HG03196 (cell line): ENCODE measurements around the gene DDX10.
"Not testable (repeated sequence)": the region's sequence is repeated elsewhere in the genome, so short reads cannot be mapped to it uniquely, and the experiment has no call there.

Source experiments
- ATAC-seq: cut with Tn5 transposase; IDR thresholded peaks from one replicate; pipeline ENCODE4 v1.9.1; 2021; ENCODE audit not compliant: unreplicated experiment

The DDX10 gene

GRCh38 chr11:108664730-108665525 is at the start of gene DDX10:
Gene DDX10 (plus strand): TSS chr11:108665069. CDS start chr11:108665154, 85 bp downstream.
- peak; percentile 77 for ATAC-seq

- ATAC-seq, result no peak
These were observed 48.3 kb upstream of the DDX10 start for GRCh38 chr11:108616549-108616948.

DNA sequence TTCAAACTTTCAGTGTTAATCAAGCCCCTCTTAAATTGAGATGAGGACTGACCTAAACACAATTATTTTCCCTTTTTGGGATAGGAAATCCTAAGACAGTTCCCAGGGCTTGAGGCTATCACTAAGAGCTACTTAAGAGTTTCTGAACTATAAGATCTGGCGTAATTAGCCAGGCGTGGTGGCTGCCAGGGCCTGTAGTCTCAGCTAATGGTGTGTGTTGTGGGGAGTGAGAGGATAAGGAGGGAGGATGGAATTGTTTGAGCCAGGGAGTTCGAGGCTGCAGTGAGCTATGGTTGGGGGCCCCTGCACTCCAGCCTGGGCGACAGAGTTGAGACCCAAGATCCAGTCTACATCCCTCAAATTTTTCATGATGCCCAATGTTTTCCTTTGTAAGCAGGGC is 47.8 kb upstream of the DDX10 start:
- no peak for ATAC-seq

DNA sequence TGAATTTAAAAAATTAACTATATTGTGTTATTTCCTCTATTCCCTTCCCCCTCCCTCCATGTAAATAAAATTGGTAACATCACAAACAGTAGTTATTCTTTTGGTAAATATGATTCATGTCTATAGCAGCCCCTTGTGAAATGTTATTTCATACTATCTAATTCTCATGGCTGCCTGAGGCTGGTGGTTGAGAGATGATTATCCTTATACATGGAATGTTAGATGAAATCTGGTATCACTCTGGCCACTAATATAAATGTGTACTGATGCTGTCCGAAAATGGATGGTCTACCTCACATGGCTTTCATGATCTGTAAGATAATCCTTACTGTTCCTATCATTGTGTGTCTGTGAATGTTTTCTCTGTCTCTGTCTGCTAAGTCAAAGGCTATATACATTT is 46.3 kb upstream of the DDX10 start:
- ATAC-seq, result no peak

DNA sequence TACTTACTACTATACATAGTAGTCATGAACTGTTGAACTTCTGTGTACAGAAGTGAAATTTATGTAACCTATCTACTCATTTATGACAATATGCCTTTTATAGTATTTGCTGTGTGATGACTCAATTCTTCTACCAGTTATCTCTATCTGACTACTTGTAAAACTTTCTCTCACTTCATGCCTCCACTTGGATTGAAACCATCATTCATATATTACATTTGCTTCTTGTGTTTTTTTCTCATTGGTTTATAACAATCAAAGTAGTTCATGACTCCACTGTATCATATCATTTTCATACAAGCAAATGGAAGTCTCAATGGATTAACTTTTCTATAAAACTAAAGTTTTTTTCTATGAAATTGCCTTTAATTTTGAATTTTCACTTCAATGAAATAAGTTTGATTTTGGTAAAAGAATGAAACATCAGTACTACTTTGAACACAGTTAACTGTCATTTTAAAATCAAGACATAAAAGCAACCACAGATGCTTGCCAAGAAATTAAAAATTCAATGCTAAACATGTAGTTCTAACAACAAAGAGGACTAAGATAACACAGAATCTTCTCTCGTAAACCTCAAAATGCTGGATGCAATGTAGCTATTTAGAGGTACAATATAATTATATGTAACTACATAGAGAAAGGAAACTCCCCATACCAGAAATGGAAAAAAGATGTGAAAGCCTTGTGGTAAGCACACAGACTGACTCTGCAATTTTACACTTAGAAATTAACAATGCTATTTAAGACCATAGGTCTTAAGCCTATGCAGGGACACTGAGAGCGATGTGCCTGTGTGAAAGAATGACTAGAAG is 43.7 kb upstream of the DDX10 start:
- ATAC-seq, result peak; percentile 87

- ATAC-seq, result no peak
These were observed 42.5 kb upstream of the DDX10 start for GRCh38 chr11:108622341-108622740.

DNA sequence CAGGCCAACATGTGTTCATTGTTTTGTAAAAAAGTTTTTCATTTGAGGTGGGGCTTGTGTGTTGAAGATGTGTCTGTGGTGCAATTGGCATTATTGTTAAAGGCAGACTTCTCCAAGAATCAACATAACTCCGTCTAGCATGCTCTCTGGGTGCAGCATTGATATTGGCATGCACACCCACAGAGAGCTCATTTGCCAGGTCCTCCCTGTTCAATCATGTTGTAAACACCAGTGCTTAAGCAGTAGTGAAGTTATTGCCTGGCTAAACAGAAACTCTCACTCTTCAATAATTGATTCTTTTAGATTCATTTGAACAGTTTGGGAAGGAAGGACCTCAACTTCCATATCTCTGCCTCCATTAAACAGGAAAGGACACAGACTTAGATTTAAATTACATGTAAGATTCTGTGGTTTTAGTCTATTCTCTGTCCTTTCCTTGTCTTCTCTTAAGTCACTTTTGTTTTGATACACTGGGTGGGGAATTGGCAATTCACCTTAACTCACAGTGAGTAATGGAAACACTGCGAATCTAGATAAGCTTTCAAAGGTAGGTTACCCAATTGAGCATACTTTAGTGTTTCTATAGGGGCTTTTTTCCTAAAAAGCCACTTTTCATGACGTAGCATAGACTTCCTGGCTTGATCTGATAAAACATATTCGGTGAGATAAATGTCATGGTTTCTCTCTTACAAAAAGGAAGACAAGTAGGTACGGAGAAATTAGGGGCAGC is 40.5 kb upstream of the DDX10 start:
- no peak for ATAC-seq

- ATAC-seq, result no peak
These were observed 36.5 kb upstream of the DDX10 start for GRCh38 chr11:108628326-108628725.

DNA sequence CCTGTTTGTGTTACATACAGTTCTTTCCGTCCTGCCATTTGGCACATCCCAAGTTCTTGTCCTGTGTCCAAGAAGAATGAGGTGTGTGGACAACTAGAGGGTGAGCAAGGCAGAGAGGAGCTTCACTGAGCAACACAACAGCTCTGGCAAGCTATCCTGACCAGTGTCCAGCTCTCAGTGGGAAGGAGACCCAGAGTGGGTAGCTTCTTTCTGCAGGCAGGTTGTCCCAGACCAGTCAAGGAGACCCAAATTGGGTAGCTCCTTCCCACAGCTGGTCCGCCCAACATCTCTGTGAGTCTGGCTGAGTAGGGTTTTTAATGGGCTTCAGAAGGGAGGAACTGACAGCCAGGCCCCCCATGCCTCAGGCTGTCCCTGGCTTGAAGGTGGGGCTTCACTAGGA is 36.1 kb upstream of the DDX10 start:
- ATAC-seq, result no peak

- no peak for ATAC-seq
These were observed 35.6 kb upstream of the DDX10 start for GRCh38 chr11:108629274-108629673.

GRCh38 chr11:108632041-108632704 is 32.7 kb upstream of the DDX10 start:
- no peak for ATAC-seq

DNA sequence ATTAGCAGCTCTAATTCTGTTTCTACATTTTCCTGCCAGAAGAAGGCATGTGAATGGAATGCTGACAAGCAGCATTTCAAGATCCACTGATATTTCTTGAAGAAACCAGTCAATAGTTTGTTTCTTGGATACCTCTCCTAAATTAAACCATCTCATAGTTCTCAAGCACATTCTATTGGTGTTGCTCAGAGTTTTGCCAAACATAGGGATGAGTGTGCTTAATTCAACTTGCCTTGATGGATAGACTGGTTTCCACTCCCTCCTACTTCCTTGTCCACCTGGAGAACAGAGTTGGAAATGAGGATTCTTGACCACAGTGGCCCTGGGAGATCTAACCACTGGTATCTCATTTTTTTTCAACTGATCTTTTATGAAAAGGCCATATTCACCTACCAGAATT is 29.8 kb upstream of the DDX10 start:
- ATAC-seq, result no peak

DNA sequence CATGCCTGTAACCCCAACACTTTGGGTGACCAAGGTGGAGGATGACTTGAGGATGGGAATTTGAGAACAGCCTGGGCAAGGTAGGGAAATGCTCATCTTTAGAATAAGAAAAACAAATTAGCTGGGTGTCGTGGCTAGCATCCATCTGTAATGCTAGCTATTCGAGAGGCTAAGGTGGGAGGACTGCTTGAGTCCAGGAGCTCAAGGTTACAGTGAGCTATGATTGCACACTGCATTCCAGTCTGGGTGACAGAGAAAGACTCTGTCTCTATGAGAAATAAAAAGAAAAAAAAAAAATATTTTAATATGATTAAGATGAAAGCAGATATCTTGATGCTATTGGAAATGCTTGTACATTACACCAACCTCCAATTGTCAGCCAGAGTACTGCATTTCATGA is 28.6 kb upstream of the DDX10 start:
- no peak for ATAC-seq

DNA sequence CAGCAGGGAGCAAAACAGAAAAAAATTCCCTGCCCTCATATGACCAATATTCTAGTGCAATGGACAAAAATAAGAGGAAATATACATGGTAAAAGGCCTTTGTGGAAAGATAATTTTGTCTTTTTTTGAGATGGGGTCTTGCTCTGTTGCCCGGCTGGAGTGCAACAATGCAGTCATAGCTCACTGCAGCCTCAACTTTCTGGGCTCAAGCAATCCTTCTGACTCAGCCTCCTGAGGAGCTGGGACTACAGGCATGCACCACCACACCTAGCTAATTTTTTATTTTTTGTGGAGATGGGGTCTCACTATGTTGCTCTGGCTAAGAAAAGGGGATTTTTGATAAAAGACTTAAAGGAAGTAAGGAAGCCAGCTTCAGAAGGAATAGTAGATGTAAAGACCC is 25.7 kb upstream of the DDX10 start:
- no peak for ATAC-seq

- ATAC-seq, result not testable (repeated sequence)
These were observed 23.1 kb upstream of the DDX10 start for GRCh38 chr11:108641752-108642151.

DNA sequence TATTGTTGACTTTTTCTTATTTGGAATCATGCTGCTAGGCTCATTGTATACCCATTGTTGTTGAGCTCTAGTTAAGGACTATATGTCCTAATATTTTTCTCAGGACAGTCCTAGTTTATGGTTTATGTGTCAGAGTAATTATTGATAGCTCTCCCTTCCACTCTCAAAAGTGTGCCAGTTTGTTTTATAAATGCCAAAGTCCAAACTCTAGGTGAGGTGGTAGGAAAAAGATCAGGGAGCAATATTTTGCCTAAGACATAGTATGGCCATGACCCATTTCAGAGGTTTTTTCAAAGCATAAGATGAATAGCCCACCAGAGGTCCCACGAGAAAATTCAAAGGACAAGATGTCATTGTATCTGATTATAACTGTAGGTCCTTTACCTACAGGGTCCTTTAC is 20.9 kb upstream of the DDX10 start:
- no peak for ATAC-seq

DNA sequence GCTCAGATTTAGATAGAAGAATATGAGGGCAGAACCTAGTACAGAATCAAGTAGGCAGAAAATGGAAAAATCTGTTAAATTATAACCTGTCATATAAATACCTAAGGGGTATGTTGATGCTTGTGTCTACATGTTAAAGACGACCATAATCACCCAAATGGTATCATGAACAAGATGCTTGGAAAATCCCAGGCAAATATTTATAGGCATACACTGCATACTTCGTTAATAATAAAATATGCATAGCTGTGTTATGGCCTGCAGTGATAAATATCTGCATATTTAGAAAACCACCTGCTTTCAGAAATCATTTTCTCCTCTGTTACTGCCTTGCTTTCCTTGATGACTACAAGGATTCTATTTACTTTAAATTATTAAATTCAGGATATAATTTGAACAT is 18.9 kb upstream of the DDX10 start:
- ATAC-seq, result no peak

DNA sequence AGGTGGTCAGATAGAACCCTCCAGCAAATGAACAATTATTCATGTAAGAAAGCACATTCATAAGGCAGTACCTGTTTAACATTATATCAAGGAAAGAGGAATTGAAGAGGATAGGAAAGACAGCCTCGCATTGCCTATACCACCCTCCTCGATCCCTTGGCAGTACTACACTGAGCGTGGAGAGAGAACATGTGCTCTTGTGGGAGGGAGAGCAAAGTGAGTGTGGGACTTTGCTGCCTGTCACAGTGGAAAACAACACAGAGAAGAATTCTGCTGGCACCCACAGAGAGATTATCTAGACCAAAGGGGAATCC is 17.5 kb upstream of the DDX10 start:
- no peak for ATAC-seq

DNA sequence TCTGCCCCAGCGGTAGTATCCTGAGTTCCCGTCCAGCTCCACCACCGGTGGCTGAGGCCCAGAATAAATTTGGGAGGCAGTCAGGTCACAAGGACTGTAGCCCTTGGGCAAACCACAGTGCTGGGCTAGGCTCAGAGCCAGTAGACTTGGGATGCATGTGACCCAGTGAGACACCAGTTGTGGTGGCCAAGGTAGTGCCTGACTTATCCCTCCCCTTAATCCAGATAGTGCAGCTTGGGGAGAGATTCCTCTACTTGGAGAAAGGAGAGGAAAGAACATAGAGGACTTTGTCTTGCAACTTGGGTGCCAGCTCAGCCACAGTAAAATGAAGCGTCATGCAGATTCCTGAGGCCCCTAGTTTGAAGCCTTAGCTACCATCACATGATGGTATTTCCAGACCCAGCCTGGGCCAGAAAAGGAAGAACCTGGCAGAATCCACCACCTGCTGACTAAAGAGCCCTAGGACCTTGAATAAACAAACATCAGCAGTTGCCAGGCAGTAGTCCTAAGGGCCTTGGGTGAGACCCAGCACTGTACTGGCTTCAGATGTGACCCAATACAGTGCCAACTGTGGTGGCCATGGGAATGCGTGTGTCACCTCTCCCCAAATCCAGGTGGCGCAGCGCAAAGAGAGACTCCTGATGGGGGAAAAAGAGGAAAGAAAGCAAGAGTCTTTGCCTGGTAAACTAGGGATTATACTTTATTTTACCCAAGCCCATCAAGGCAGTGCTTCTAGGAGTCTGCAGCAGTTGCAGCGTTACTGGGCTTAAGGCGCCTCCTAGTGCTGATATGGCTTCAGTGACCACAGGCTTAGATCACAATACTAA is 17.0 kb upstream of the DDX10 start:
- ATAC-seq, result peak; percentile 80

GRCh38 chr11:108648528-108648885 is 16.4 kb upstream of the DDX10 start:
- no peak for ATAC-seq
